KOPT-K1 (cell line): Measurements from ENCODE around the gene PRRG3.

ENCODE experiments used
- H3K27ac ChIP-seq: fragments of 200-600 bp; sonication (generic); 2 replicates; pipeline ENCODE4 v1.5.1; 2016; ENCODE audit warnings: antibody characterized with exemption, mild to moderate bottlenecking, low read depth, low read length; ENCODE audit not compliant: poor library complexity, severe bottlenecking
- H3K36me3 ChIP-seq: fragments of 200-600 bp; sonication (generic); 2 replicates; pipeline ENCODE4 v1.5.1; 2017; ENCODE audit warnings: antibody characterized with exemption, mild to moderate bottlenecking, low read length, moderate library complexity; ENCODE audit not compliant: insufficient read depth
- H3K9me3 ChIP-seq: fragments of 200-600 bp; sonication (generic); 2 replicates; pipeline ENCODE4 v1.5.1; 2017; ENCODE audit warnings: antibody characterized with exemption, low read length, mild to moderate bottlenecking; ENCODE audit not compliant: insufficient read depth, poor library complexity, severe bottlenecking

PRRG3 gene

GRCh38 chrX:151701071-151701470, 5.8 kb downstream of the PRRG3 start:
- Histone ChIP-seq H3K36me3 (no peaks in the 10 kb centered on the region), H3K27ac (no peak overlapping the region), H3K9me3 (no peaks in the 10 kb centered on the region)

GRCh38 chrX:151701531-151701930, 6.3 kb downstream of the PRRG3 start:
- Histone ChIP-seq H3K27ac (no peak overlapping the region), H3K9me3 (no peaks in the 10 kb centered on the region)

DNA sequence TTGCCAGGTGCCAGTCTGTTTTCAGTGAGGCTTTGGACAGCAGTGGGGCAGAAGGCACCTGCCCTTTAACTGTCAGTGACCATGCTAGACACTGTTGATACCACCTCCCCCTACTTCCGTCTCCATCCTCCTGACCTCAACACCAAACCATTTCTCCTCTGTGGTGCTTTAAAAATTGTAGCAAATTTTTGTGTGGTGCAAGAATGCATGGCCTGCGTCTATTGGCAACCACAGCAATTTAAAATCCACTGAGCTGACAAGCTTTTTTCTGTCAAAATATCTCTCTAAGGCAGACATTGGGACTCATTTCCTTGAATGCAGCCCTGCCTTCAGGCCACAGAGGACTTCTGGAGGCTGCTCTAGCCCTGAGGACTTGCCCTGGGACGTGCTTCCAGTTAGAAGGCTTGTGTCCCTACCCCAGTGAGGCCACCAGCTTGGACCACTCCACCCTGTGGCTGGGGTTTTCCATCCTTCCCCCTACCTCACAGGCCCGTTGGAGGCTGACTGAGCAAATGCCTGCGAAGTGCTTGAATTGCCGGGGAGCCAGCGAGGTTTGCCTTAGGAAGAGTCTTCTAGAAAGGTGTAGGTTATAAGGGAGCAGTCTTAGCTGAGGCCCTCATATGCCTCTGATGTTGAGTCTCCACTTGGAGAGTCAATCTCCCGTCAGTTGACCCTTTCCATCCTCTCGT, 6.9 kb downstream of the PRRG3 start:
- no peaks in the 10 kb centered on the region for H3K9me3 ChIP-seq
- H3K27ac ChIP-seq: no peak overlapping the region
- no peaks in the 10 kb centered on the region for H3K36me3 ChIP-seq

More at GRCh38 chrX:151701531-151701930, 6.3 kb downstream of the PRRG3 start:
- no peaks in the 10 kb centered on the region for H3K36me3 ChIP-seq

- Histone ChIP-seq H3K27ac (no peak overlapping the region), H3K9me3 (no peaks in the 10 kb centered on the region), H3K36me3 (no peaks in the 10 kb centered on the region)
Observed at GRCh38 chrX:151702741-151703340, 7.6 kb downstream of the PRRG3 start.

DNA sequence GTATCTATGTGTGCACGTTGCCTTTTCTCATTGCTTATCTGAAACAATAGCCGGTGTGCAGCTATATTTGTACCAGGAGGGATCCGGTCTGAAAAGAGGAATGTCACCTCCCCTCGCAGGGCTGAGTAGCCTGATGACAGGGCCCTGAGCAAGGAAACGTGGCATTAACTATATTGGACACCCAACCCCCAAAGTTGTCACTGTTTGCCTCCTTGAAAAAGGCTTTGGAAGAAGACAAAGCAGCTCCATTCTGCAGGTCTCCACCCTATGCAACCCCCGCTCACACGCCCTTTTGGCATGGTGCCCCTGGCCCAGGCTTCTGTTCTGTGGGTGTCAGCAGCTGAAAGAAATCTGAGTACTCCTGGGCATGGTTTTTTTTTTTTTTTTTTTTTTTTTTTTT, 8.2 kb downstream of the PRRG3 start:
- Histone ChIP-seq H3K36me3 (no peaks in the 10 kb centered on the region), H3K9me3 (no peaks in the 10 kb centered on the region), H3K27ac (no peak overlapping the region)

- Histone ChIP-seq H3K27ac (no peak overlapping the region), H3K36me3 (no peaks in the 10 kb centered on the region), H3K9me3 (no peaks in the 10 kb centered on the region)
Observed at GRCh38 chrX:151704041-151704663, 8.9 kb downstream of the PRRG3 start.

DNA sequence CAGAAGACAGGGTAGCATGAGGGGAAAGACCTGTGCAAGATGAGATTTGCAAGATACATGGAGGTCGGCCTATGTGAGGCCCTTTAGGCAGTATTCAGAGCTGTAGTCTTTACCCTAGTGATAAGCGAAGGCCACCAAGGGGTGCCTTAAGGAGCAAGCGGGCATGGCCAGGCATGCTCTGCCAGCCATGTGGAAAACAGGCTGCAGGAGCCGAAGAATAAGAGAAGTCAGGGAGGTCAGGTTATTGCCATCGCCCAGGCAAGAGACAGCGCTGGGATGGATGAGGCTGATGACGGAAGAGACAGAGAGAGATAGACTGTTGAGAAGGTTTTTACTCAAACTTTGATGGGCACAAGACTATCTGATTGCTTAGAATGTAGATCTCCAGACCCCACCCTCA, 13.6 kb downstream of the PRRG3 start:
- H3K27ac ChIP-seq: no peak overlapping the region
- H3K36me3 ChIP-seq: no peaks in the 10 kb centered on the region
- H3K9me3 ChIP-seq: no peaks in the 10 kb centered on the region

GRCh38 chrX:151710457-151710856, 15.2 kb downstream of the PRRG3 start:
- H3K27ac ChIP-seq: no peak overlapping the region
- H3K9me3 ChIP-seq: no peaks in the 10 kb centered on the region
- H3K36me3 ChIP-seq: no peaks in the 10 kb centered on the region

DNA sequence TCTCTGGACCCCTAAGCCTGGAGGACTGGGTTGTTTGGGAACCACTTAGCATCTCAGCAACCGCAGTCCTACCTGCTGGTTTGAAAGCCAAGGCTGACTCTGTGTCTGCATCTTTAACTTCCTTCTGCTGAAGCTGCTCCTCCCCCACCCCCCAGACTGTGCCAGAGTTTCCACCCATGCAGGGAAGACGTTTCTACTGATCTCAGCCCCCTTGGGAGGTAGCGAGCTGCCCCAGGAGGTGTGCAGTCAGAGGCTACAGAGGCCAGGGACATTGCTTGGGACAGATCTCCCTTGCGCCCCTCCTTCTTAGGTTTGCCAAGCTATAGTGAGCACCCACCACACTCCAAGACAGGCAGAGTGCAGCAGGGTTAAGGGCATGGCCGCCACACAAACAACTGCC, 15.9 kb downstream of the PRRG3 start:
- no peak overlapping the region for H3K27ac ChIP-seq

DNA sequence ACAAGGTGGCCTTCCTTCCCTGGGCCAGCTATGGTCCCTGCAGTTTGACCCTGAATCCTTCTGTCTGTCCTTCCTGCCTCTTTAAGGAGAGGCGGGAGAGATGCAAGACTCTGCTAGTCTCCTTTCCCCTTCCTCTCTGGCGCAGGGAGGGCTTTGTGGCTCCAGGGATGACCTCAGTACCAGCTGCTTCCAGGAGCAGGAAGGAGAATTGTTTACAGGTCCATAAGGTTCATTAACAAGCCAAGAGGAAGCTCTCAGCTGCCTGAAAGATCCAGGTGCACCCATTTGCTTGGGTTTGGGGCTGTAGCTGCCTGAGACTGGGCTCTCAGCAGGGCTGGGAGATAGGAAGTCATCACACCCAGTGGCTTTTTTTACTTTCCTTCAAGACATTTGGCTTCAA, 16.5 kb downstream of the PRRG3 start:
- no peak overlapping the region for H3K27ac ChIP-seq
- H3K36me3 ChIP-seq: no peaks in the 10 kb centered on the region
- H3K9me3 ChIP-seq: no peaks in the 10 kb centered on the region

More for the DNA sequence above, 15.9 kb downstream of the PRRG3 start:
- no peaks in the 10 kb centered on the region for H3K9me3 ChIP-seq
- H3K36me3 ChIP-seq: no peaks in the 10 kb centered on the region

- H3K9me3 ChIP-seq: no peaks in the 10 kb centered on the region
- H3K36me3 ChIP-seq: no peaks in the 10 kb centered on the region
- no peak overlapping the region for H3K27ac ChIP-seq
Observed at GRCh38 chrX:151712253-151712652, 17.0 kb downstream of the PRRG3 start.

GRCh38 chrX:151713849-151714248, 18.6 kb downstream of the PRRG3 start:
- H3K9me3 ChIP-seq: no peaks in the 10 kb centered on the region

DNA sequence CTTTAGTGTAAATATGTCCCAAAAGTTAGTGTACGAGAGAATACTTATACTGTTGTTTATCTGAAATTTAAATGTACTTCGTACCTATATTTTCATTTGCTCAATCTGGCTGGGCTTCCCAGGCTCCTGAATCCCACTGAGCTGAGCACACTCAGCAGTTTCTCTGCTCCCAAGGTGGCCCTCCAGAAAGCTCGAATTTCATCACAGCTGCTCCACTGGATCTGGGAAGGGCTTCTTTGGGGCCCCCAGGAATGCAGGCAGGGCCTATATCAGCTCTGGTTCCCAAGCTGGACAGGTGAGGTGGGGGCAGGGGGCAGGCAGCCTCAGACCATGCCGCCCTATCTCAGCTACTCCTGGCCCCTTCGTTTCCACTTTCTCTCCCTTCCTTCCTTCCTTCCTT, 19.1 kb downstream of the PRRG3 start:
- Histone ChIP-seq H3K9me3 (no peaks in the 10 kb centered on the region), H3K36me3 (no peaks in the 10 kb centered on the region), H3K27ac (no peak overlapping the region)

More at GRCh38 chrX:151713849-151714248, 18.6 kb downstream of the PRRG3 start:
- no peak overlapping the region for H3K27ac ChIP-seq
- H3K36me3 ChIP-seq: no peaks in the 10 kb centered on the region

DNA sequence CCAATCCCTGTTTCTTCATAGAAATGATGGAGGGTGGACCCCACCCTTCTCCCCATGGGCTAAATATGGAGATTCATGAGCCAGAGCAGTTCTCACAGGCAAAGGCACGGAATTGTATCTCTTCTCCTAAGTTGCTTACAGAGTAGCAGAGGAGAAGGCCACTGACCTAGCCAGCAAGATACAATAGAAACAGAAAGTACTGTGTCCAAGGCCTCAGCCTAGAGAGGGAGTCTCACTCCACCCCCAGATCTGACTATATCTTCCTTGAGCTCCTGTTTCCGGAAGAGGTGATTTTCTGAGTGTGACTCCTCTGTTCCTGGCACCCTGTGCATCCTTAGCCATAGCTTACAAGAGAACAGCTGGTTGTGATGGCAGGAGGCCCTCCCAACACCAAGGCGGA, 20.5 kb downstream of the PRRG3 start, which contains the start of gene FATE1:
TSS of gene FATE1 (plus strand) at position 284 of the 400 bp plus-strand sequence. CDS start at position 369, 85 bp downstream.
- Histone ChIP-seq H3K27ac (no peak within 1 kb of the TSS), H3K36me3 (no peaks in the 10 kb centered on the region), H3K9me3 (no peaks in the 10 kb centered on the region)

GRCh38 chrX:151722241-151722846, 27.1 kb downstream of the PRRG3 start:
- Histone ChIP-seq H3K27ac (no peak overlapping the region), H3K9me3 (no peaks in the 10 kb centered on the region), H3K36me3 (no peaks in the 10 kb centered on the region)
